ENCODE data around the gene RFX3.

The RFX3 gene

GRCh38 chr9:3177146-3177761 lies 348.5 kb downstream of the RFX3 start:
- H3K4me3 ChIP-seq (ENCODE audit: low read length): no peak overlapping the region
- TF ChIP-seq ZNF274 (IDR thresholded peaks at IDR 0.05; ENCODE audit: low read depth, low read length): no peak

- H3K4me3 ChIP-seq (ENCODE audit: low read length): no peak overlapping the region
Observed at GRCh38 chr9:3173374-3173773, 352.4 kb downstream of the RFX3 start.

GRCh38 chr9:3170819-3171218 lies 355.0 kb downstream of the RFX3 start:
- TF ChIP-seq ZNF274 (IDR thresholded peaks at IDR 0.05; ENCODE audit: low read depth, low read length): no peak

More at GRCh38 chr9:3173374-3173773, 352.4 kb downstream of the RFX3 start:
- no peak for TF ChIP-seq ZNF274 (IDR thresholded peaks at IDR 0.05; ENCODE audit: low read depth, low read length)

More at GRCh38 chr9:3170819-3171218, 355.0 kb downstream of the RFX3 start:
- no peak overlapping the region for H3K4me3 ChIP-seq (ENCODE audit: low read length)

Data from GM08714 (cell line).